Smooth muscle cell (in vitro differentiated cells): ENCODE measurements around the gene SUFU. TPM values are rescaled to one million over a fixed set of nuclear protein-coding genes. Genes with fewer than 3 reads are reported as not detected.

Experiments
- DNase-seq: peaks from one replicate; lab custom pipeline; 2025; ENCODE audit not compliant: unreplicated experiment; lab: John Stamatoyannopoulos, UW
- H2AFZ ChIP-seq: fragments of 200-600 bp; sonication (generic); 2 replicates; pipeline ENCODE4 v1.6.0; 2016; ENCODE audit warnings: antibody characterized with exemption, low read depth, mild to moderate bottlenecking
- H3F3A ChIP-seq: fragments of 200-600 bp; sonication (generic); 2 replicates; pipeline ENCODE4 v1.6.0; 2017; ENCODE audit warnings: antibody characterized with exemption, low read depth
- H3K27ac ChIP-seq: fragments of 200-600 bp; sonication (generic); 2 replicates; pipeline ENCODE4 v1.5.1; 2016; ENCODE audit warnings: low read depth, mild to moderate bottlenecking
- H3K27me3 ChIP-seq: fragments of 200-600 bp; sonication (generic); 2 replicates; pipeline ENCODE4 v1.6.1; 2016; ENCODE audit warnings: low read depth, mild to moderate bottlenecking
- H3K36me3 ChIP-seq: fragments of 200-600 bp; sonication (generic); 2 replicates; pipeline ENCODE4 v1.5.1; 2016; ENCODE audit warnings: low read depth
- H3K4me1 ChIP-seq: fragments of 200-600 bp; sonication (generic); 2 replicates; pipeline ENCODE4 v1.5.1; 2016; ENCODE audit warnings: low read depth
- H3K4me2 ChIP-seq: fragments of 200-600 bp; sonication (generic); 2 replicates; pipeline ENCODE4 v1.6.0; 2016; ENCODE audit warnings: mild to moderate bottlenecking
- H3K4me3 ChIP-seq: fragments of 200-600 bp; sonication (generic); 2 replicates; pipeline ENCODE4 v1.5.1; 2016; ENCODE audit warnings: mild to moderate bottlenecking
- H3K79me2 ChIP-seq: fragments of 200-600 bp; sonication (generic); 2 replicates; pipeline ENCODE4 v1.6.0; 2016; ENCODE audit warnings: low read depth, mild to moderate bottlenecking
- H3K9ac ChIP-seq: fragments of 200-600 bp; sonication (generic); 2 replicates; pipeline ENCODE4 v1.6.0; 2016; ENCODE audit warnings: low read depth
- H3K9me3 ChIP-seq: fragments of 200-600 bp; sonication (generic); replicated peaks from 2 replicates; pipeline ENCODE4 v1.5.1; 2016; ENCODE audit warnings: low read depth
- H4K20me1 ChIP-seq: fragments of 200-600 bp; sonication (generic); 2 replicates; pipeline ENCODE4 v1.6.0; 2016; ENCODE audit warnings: low read depth
- CTCF ChIP-seq: fragments of 200-600 bp; sonication (generic); IDR thresholded peaks from 2 replicates; pipeline ENCODE4 v1.5.1; 2017; ENCODE audit warnings: borderline replicate concordance, mild to moderate bottlenecking, antibody characterized with exemption; ENCODE audit not compliant: insufficient read depth, poor library complexity, severe bottlenecking
- WGBS: methylation state at CpG from one replicate; pipeline ENCODE4 v1.1.7; 2016; ENCODE audit warnings: low lambda C conversion rate; 5-methylcytosine and 5-hydroxymethylcytosine counted together
- polyA plus RNA-seq: library from polyadenylated mRNA; unstranded; fragments of >200 nt; fragmentation: Nextera tagmentation; extraction: Ambion mirVana; gene quantifications from 2 replicates; pipeline ENCODE4 v1.2.1, GENCODE V29; 2016
- total RNA-seq: library from RNA; depleted of rRNA; stranded (reverse); fragments of >200 nt; gene quantifications from 2 replicates; pipeline ENCODE4 v1.2.3, GENCODE V29; 2014

The SUFU gene
- total and polyA plus RNA-seq, 2 experiments from 2014 or later = 8.5 to 17.2 TPM

GRCh38 chr10:102559764-102560163 lies 56.0 kb downstream of the SUFU start:
- no peak for DNase-seq
- H3K4me2 ChIP-seq = no peak overlapping the region
- TF ChIP-seq CTCF = no peak
- peaks cover 46% of the 10 kb centered on the region for H4K20me1 ChIP-seq
- H3K4me3 ChIP-seq = no peak overlapping the region
- no peaks in the 10 kb centered on the region for H3K27me3 ChIP-seq
- no peak overlapping the region for H3K27ac ChIP-seq
- H2AFZ ChIP-seq = no peak overlapping the region
- 87% methylated on average over 4 of the region's 4 CpGs for WGBS
- H3F3A ChIP-seq = no peaks in the 10 kb centered on the region
- H3K4me1 ChIP-seq = no peaks in the 10 kb centered on the region
- H3K36me3 ChIP-seq = no peaks in the 10 kb centered on the region
- no peaks in the 10 kb centered on the region for H3K9me3 ChIP-seq
- H3K9ac ChIP-seq = no peak overlapping the region
- peaks cover 12% of the 10 kb centered on the region for H3K79me2 ChIP-seq

DNA sequence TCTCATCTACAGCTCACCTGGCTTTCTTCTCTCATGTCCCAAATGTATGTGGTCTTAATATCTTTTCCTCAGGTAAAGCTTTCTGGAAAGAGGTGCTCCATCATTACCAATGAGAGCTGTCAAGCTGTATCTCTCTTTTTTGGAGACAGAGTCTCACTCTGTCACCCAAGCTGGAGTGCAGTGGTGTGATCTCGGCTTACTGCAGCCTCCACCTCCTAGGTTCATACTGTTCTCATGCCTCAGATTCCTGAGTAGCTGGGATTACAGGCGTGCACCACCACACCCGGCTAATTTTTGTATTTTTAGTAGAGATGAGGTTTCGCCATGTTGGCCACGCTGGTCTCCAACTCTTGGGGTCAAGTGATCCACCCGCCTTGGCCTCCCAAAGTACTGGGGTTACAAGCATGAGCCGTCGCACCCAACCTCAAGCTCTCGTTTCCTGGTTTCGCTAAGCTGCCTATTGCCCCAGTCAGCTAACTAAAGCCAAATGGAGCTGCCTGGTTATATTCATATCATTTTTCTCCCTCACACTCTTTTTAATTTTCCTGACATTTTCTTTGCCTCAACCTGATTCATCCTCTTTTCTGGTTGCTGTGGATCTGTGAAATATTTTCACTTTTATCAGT lies 60.5 kb downstream of the SUFU start:
- peaks cover 18% of the 10 kb centered on the region for H3K79me2 ChIP-seq
- no peak for TF ChIP-seq CTCF
- H2AFZ ChIP-seq = no peak overlapping the region
- H3K27me3 ChIP-seq = no peaks in the 10 kb centered on the region
- H3K4me2 ChIP-seq = no peak overlapping the region
- no peak for DNase-seq
- H3K4me1 ChIP-seq = no peaks in the 10 kb centered on the region
- H3K27ac ChIP-seq = no peak overlapping the region
- H4K20me1 ChIP-seq = peaks cover 60% of the 10 kb centered on the region
- H3K9me3 ChIP-seq = no peaks in the 10 kb centered on the region
- WGBS = 96% methylated on average over 10 of the region's 10 CpGs
- no peak overlapping the region for H3K9ac ChIP-seq
- H3K4me3 ChIP-seq = no peak overlapping the region
- H3F3A ChIP-seq = no peaks in the 10 kb centered on the region
- no peaks in the 10 kb centered on the region for H3K36me3 ChIP-seq

DNA sequence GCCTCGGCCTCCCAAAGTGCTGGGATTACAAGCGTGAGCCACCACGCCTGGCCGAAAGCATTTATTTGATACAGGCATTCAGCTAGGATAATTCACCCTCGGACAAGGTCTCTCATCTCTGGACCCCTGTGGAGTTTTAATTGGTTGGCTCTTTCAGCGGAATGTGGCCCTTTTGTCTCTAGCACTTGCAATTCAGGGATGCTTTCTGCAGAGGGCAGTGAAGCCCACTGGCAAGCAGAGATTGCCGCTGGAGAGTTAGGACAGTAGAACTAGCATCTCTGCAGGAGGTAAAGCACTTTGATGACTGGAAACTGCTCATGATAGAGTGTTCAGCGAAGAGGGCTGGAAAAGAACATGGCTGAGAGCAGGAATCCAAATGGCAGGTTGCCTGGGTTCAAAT lies 62.0 kb downstream of the SUFU start:
- H3K4me1 ChIP-seq = no peaks in the 10 kb centered on the region
- TF ChIP-seq CTCF = no peak
- H3K27me3 ChIP-seq = no peaks in the 10 kb centered on the region
- no peak overlapping the region for H3K4me3 ChIP-seq
- WGBS = 59% methylated on average over 8 of the region's 8 CpGs
- H2AFZ ChIP-seq = no peak overlapping the region
- H3K27ac ChIP-seq = no peak overlapping the region
- no peaks in the 10 kb centered on the region for H3K36me3 ChIP-seq
- peaks cover 65% of the 10 kb centered on the region for H4K20me1 ChIP-seq
- H3F3A ChIP-seq = no peaks in the 10 kb centered on the region
- H3K9ac ChIP-seq = no peak overlapping the region
- peaks cover 15% of the 10 kb centered on the region for H3K79me2 ChIP-seq
- no peaks in the 10 kb centered on the region for H3K9me3 ChIP-seq
- no peak overlapping the region for H3K4me2 ChIP-seq
- no peak for DNase-seq

GRCh38 chr10:102578782-102579181 lies 75.0 kb downstream of the SUFU start:
- no peak overlapping the region for H3K4me2 ChIP-seq
- H3K9me3 ChIP-seq = no peaks in the 10 kb centered on the region
- no peak for TF ChIP-seq CTCF
- WGBS = 58% methylated on average over 1 of the region's 1 CpG
- H3K9ac ChIP-seq = no peak overlapping the region
- peaks cover 35% of the 10 kb centered on the region for H3K79me2 ChIP-seq
- H3K27me3 ChIP-seq = no peaks in the 10 kb centered on the region
- H3K36me3 ChIP-seq = no peaks in the 10 kb centered on the region
- H4K20me1 ChIP-seq = peaks cover 44% of the 10 kb centered on the region
- no peak for DNase-seq
- H3F3A ChIP-seq = peaks cover 5% of the 10 kb centered on the region
- H2AFZ ChIP-seq = no peak overlapping the region
- no peak overlapping the region for H3K27ac ChIP-seq
- H3K4me1 ChIP-seq = peaks cover 34% of the 10 kb centered on the region
- no peak overlapping the region for H3K4me3 ChIP-seq
